ENCODE measurements around the gene ITPR1. TPM values are rescaled to one million over a fixed set of nuclear protein-coding genes. Genes with fewer than 3 reads are reported as not detected.

ITPR1 gene
- total RNA-seq, 1 experiment from 2014 or later = 48.5 TPM

DNA sequence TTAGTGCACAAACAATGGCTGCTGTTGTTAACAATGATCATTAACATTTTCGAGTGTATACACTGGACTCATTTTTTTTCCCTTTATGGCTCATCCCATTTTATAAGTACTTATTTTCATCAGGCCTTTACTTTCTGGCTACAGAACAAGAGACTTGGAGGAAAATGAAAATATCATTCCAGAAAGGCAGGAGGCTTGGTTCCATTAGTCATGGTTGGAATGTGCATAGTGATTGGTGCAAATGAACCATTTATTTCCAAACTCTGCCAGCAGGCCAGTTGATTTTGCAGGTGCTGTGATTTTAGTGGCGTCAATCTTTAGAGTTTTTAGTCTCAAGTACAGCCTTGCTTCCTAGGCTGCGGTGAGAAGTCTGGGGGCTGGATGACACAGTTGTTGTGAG, 151.8 kb downstream of the ITPR1 start:
- no TSS peak for BruUV-seq (replicated peaks)
- no peak overlapping the region for H3K27ac ChIP-seq (ENCODE audit: low read length)
- TF ChIP-seq EZH2 (IDR thresholded peaks at IDR 0.05; ENCODE audit: low read length, unreplicated experiment) = no peak
- TF ChIP-seq EZH2phosphoT487 (IDR thresholded peaks at IDR 0.05; ENCODE audit: borderline replicate concordance, low read length) = no peak
- TF ChIP-seq, protein P1, sequence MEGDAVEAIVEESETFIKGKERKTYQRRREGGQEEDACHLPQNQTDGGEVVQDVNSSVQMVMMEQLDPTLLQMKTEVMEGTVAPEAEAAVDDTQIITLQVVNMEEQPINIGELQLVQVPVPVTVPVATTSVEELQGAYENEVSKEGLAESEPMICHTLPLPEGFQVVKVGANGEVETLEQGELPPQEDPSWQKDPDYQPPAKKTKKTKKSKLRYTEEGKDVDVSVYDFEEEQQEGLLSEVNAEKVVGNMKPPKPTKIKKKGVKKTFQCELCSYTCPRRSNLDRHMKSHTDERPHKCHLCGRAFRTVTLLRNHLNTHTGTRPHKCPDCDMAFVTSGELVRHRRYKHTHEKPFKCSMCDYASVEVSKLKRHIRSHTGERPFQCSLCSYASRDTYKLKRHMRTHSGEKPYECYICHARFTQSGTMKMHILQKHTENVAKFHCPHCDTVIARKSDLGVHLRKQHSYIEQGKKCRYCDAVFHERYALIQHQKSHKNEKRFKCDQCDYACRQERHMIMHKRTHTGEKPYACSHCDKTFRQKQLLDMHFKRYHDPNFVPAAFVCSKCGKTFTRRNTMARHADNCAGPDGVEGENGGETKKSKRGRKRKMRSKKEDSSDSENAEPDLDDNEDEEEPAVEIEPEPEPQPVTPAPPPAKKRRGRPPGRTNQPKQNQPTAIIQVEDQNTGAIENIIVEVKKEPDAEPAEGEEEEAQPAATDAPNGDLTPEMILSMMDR (conservative IDR thresholded peaks at IDR 0.05; ENCODE audit: low read depth, low read length) = no peak
- H3K27me3 ChIP-seq (ENCODE audit: low read length) = no peaks in the 10 kb centered on the region
- H3K9ac ChIP-seq (ENCODE audit: low read length) = no peak overlapping the region
- no peak overlapping the region for H2AFZ ChIP-seq (ENCODE audit: low read length)
- ChIA-PET CTCF (no interaction called here), POLR2A (ENCODE audit: unreplicated experiment) (no interaction called here)
- H3K9me2 ChIP-seq (replicated peaks; ENCODE audit: low read length) = no peaks in the 10 kb centered on the region
- intact Hi-C loops (cut with micrococcal nuclease) = no loop called here
- H3K79me2 ChIP-seq (ENCODE audit: low read length) = no peaks in the 10 kb centered on the region
- H3K9me3 ChIP-seq (ENCODE audit: low read length) = no peaks in the 10 kb centered on the region
- peaks cover under 1% of the 10 kb centered on the region; the same call in 1 of the 2 replicates for H3K4me1 ChIP-seq (ENCODE audit: insufficient read depth, low read length)
- DNase-seq (no peak), ATAC-seq (no peak)
- no peaks in the 10 kb centered on the region for H3F3A ChIP-seq (ENCODE audit: low read length, unreplicated experiment)
- no peaks in the 10 kb centered on the region for H4K20me1 ChIP-seq (ENCODE audit: low read length)
- H3K36me3 ChIP-seq (ENCODE audit: low read depth, low read length) = no peaks in the 10 kb centered on the region; the same call in none of the 2 replicates
- H3K4me2 ChIP-seq (ENCODE audit: low read length) = no peak overlapping the region
- H3K4me3 ChIP-seq (ENCODE audit: low read length) = no peak overlapping the region

DNA sequence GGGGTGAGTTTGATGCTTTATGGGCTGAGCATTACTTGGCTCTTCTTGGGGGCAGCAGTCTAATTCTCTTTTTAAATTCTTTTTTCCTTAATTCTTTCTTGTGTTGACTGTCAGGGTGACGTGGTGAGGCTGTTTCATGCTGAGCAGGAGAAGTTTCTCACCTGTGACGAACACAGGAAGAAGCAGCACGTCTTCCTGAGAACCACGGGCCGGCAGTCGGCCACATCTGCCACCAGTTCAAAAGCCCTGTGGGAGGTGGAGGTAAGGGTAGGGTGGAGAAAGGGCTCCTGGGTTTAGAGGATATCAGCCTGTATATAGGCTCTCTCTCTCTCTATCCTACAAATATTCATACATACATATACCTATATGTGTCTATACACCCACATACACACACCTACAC, 152.3 kb downstream of the ITPR1 start:
- Histone ChIP-seq H3K27me3 (ENCODE audit: low read length) (no peaks in the 10 kb centered on the region), H3K9me3 (ENCODE audit: low read length) (no peaks in the 10 kb centered on the region), H3F3A (ENCODE audit: low read length, unreplicated experiment) (no peaks in the 10 kb centered on the region), H3K9me2 (replicated peaks; ENCODE audit: low read length) (no peaks in the 10 kb centered on the region), H2AFZ (ENCODE audit: low read length) (no peak overlapping the region), H3K79me2 (ENCODE audit: low read length) (no peaks in the 10 kb centered on the region), H3K4me3 (ENCODE audit: low read length) (no peak overlapping the region), H3K4me1 (ENCODE audit: insufficient read depth, low read length) (peaks cover 5% of the 10 kb centered on the region), H3K4me2 (ENCODE audit: low read length) (no peak overlapping the region), H4K20me1 (ENCODE audit: low read length) (no peaks in the 10 kb centered on the region), H3K9ac (ENCODE audit: low read length) (no peak overlapping the region), H3K36me3 (ENCODE audit: low read depth, low read length) (no peaks in the 10 kb centered on the region; the same call in none of the 2 replicates), H3K27ac (ENCODE audit: low read length) (no peak overlapping the region)
- no TSS peak for BruUV-seq (replicated peaks)
- ChIA-PET CTCF (no interaction called here), POLR2A (ENCODE audit: unreplicated experiment) (no interaction called here)
- no peak for TF ChIP-seq EZH2phosphoT487 (IDR thresholded peaks at IDR 0.05; ENCODE audit: borderline replicate concordance, low read length)
- no peak for TF ChIP-seq EZH2 (IDR thresholded peaks at IDR 0.05; ENCODE audit: low read length, unreplicated experiment)
- TF ChIP-seq, protein P1 (conservative IDR thresholded peaks at IDR 0.05; ENCODE audit: low read depth, low read length) = no peak
- DNase-seq = no peak
- intact Hi-C loops (cut with micrococcal nuclease) = no loop called here
- no peak for ATAC-seq

DNA sequence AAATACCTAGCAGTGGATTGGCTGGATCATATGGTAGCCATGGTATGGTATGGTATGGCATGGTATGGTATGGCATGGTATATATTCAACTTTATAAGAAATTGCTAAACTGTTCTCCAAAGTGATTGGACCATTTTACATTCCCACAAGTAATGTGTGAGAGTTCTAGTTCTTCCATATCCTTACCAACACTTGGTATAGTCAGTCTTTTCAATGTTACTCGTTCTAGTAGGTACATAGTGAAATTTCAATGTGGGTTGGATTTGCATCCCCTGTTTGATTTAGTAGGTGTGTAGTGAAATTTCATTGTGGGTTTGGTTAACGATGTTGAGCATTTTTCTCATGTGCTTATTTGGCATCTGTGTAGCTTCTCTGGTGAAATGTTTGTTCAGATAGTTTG, 154.3 kb downstream of the ITPR1 start:
- intact Hi-C loops (cut with micrococcal nuclease) = no loop called here
- no peak overlapping the region for H3K4me3 ChIP-seq (ENCODE audit: low read length)

More for the DNA sequence above, 154.3 kb downstream of the ITPR1 start:
- CTCF ChIA-PET = no interaction called here
- H3K36me3 ChIP-seq (ENCODE audit: low read depth, low read length) = peaks cover 2% of the 10 kb centered on the region
- POLR2A ChIA-PET (ENCODE audit: unreplicated experiment) = no interaction called here
- TF ChIP-seq, protein P1 (conservative IDR thresholded peaks at IDR 0.05; ENCODE audit: low read depth, low read length) = no peak
- TF ChIP-seq EZH2phosphoT487 (IDR thresholded peaks at IDR 0.05; ENCODE audit: borderline replicate concordance, low read length) (no peak), EZH2 (IDR thresholded peaks at IDR 0.05; ENCODE audit: low read length, unreplicated experiment) (no peak)
- ATAC-seq (no peak), DNase-seq (no peak)
- no peaks in the 10 kb centered on the region for H4K20me1 ChIP-seq (ENCODE audit: low read length)
- no peaks in the 10 kb centered on the region for H3K27me3 ChIP-seq (ENCODE audit: low read length)
- H3K9ac ChIP-seq (ENCODE audit: low read length) = no peak overlapping the region
- H2AFZ ChIP-seq (ENCODE audit: low read length) = no peak overlapping the region
- BruUV-seq (replicated peaks) = no TSS peak
- H3K9me2 ChIP-seq (replicated peaks; ENCODE audit: low read length) = no peaks in the 10 kb centered on the region
- H3F3A ChIP-seq (ENCODE audit: low read length, unreplicated experiment) = no peaks in the 10 kb centered on the region
- H3K4me1 ChIP-seq (ENCODE audit: insufficient read depth, low read length) = peaks cover 14% of the 10 kb centered on the region
- H3K9me3 ChIP-seq (ENCODE audit: low read length) = no peaks in the 10 kb centered on the region
- H3K4me2 ChIP-seq (ENCODE audit: low read length) = no peak overlapping the region
- H3K79me2 ChIP-seq (ENCODE audit: low read length) = no peaks in the 10 kb centered on the region
- no peak overlapping the region for H3K27ac ChIP-seq (ENCODE audit: low read length)
